NCI-H1092 (cell line): ENCODE data around the gene PLCXD3.

Source experiments
- DNase-seq: peaks from one replicate; lab custom pipeline; 2025; lab: John Stamatoyannopoulos, UW

PLCXD3 gene

DNA sequence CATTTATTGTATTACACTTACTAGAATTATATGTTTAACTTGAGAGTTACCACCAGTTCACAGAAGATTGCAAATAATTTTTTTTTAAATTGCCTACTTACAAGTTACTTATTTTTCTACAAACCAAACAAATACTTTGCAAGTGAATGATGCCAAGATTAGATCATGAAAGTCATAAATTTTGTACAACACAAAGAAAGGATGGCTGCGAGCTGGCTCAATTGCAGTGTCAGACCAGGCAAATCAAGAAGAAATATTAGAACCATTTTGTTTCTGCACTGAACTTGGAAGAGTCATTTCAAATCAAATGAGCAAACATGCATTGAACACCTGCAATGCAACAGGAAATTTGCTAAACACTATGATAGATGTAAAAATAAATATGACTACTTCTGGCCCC is 97.3 kb downstream of the PLCXD3 start:
- no peak for DNase-seq

DNA sequence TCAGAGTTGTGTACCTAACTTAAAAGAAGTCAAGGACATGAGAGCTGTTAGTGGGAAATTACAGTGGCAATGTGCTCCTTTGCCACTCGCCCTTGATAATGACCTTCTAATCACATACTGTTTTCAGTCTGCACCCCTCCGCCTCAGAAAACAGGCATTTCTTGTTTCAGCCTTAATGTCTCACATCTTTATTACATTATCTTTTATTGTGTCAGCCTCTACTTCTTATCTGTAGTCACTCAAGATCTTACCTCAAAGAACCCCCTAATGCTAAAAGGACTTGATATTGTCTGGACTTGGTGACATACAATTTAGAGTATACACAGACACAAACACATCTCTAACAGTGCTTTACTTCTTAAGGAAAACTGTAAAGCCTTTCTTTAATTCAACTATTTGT is 97.9 kb downstream of the PLCXD3 start:
- DNase-seq, result no peak

DNA sequence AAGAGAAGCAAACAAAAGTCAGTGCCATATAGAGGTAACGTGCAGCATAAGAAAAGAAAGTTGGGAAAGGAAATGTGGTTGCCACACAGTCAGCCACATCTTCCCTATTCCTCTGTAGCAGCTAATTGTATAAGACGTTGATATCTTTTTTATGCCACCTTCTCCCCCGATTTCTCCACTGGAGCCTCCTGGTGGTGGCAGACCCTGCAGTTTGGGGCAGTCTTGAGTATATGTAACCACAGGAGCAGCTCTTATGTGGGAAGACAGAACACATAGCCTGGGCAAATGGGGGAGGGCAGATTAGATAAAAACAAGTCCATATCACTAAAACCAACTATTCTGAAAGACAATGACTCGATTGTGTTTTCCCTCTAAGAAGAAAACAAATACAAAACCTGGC is 99.7 kb downstream of the PLCXD3 start:
- no peak for DNase-seq

DNA sequence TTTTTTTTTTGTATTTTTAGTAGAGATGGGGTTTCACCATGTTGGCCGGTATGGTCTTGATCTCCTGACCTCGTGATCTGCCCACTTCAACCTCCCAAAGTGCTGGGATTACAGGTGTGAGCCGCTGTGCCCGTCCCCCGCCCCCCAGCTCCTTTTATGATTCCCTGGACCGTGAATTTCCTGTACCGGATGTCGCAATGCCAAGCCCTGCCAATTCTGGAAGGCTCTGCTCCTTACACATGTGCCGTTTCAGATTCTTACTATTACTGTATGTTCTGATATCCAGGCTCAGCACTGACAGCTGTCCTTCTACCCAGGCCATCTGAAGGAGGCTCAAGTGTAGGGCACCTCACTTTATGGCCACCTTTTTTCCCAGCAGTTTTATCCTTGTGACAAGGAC is 100.1 kb downstream of the PLCXD3 start:
- DNase-seq, result no peak

DNA sequence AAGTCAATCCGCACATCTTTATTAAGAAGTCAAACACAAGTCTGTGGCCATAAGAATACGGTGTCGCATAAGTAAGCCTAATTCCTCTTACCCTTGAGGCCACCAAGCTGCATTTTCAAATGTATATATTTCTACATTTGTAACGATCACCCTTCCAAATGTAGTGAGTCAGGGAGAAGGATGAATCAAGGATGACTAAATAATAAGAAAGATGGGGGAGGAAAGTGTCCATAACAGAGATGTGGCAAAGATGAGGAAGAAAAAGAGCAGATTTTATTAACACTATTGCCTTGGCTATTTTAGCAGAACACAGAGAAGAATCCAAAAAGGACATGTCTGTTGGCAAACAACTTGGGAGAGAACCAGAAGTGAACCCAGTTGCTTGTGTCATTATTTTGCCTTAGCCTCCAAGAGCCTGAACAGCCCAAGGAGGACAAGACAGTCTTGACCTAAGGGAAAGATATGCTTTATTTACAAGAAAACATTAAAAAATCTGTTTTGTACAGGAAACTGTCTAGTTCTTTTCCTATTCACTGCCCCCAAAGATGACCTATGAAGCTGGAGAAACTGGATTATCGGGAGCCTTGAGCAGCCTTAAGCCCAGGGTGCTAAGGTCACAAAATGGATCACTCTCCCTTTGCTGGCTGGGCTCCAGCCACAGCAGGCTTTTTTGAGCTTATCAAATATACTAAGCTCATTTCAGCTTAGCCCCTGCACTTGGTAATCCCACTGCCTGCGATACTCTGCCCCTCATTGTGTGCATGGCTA is 101.5 kb downstream of the PLCXD3 start:
- no peak for DNase-seq

DNA sequence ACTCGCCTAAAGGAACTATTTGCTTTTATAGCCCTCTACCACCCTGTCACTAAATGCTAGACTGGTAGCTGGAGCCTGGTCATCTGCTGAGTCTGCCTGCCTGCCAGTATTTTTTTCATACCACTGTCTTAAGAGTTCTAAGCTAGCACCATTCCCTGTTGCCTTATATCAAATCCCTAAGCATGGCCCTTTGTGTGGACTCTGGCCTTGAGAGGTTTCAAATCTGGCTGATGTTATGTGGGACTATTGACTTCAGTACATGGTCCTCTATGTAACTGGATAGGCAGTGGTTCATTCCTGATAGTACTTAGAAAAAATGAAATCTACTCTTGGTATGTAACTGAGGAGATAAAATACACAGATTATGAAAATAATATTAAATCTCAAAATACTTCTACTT is 103.5 kb downstream of the PLCXD3 start:
- DNase-seq, result no peak

DNA sequence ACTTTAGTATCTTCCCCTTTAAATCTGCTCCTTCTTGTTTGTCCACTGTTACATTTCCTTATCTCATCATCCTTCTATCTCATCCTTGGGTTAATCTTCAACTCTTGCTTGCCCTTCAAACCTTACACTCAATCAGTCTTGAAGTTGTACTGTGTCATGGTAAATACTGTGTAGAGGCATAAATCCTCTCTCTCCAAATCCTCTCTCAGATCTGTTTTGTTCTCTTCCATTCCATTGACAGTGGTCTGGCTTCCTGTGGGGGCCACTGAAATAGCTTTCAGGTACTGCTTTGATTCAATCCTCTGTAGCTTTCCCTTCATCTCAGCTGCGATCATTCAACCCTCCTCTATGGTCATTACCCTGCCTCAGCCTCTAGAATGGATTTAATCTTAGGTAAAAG is 104.0 kb downstream of the PLCXD3 start:
- DNase-seq, result no peak

DNA sequence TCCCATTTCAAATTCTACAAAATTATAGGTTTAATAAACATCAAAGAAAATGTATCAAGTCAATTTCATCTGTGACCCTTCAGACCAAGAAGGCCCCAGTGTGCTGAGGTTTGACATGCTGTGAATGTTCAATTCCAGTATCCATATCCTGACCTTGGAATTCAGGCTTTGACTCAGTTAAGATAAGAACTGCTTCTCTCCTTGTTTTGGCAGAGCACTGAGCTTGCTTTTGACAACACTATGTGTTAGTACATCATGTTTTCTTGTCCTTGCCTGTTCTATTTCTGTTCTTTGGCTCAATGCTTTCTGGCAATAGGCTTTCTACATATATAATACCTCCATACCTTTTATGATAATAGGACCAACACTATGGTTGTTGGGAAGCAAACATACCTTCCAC is 105.6 kb downstream of the PLCXD3 start:
- no peak for DNase-seq

DNA sequence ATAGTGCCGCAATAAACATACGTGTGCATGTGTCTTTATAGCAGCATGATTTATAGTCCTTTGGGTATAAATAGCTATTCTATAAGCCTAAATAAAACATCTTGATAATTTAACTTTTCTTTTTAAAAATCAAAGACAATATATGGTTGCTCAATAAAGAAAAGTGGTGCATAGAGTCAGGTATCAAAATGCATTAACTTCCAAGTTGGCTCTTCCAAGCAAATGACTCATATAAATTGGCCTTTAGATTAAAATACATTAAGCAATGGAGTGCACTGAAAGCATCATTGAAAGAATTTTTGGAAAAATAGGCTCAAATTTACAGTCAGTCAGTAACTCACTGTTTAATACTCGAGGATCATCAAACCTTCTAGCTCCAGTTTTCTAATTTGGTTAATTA is 106.6 kb downstream of the PLCXD3 start:
- no peak for DNase-seq

DNA sequence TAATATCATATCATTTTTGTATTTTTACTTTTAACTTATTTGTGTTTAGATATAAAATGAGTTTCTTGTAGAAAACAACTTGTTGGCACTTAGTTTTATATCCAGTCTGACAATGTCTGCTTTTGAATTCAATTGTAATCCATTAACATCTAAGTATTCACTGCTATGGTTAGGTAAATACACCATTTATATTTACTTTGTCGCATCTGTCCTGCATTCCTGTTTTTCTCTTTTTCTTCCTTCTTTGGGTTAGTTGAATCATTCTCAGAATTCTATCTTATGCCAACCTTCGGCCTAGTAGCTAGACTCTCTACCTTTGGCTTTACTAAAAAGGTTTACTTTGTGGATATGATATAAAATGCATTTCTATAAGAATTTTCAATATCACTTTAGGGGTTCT is 107.6 kb downstream of the PLCXD3 start:
- DNase-seq, result no peak

DNA sequence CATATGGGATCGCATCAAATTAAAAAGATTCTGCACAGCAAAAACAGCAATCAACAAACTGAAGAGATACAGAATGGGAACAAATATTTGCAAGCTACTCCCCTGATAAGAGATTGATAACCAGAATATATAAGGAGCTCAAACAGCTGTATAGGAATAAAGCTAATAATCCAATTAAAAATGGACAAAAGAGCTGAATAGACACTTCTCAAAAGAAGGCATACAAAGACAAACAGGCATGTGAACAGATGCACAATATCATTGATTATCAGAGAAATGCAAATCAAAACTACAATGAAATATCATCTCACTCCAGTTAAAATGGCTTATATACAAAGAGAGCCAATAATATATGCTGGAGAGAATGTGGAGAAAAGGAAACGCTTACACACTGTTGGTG is 110.6 kb downstream of the PLCXD3 start:
- no peak for DNase-seq

DNA sequence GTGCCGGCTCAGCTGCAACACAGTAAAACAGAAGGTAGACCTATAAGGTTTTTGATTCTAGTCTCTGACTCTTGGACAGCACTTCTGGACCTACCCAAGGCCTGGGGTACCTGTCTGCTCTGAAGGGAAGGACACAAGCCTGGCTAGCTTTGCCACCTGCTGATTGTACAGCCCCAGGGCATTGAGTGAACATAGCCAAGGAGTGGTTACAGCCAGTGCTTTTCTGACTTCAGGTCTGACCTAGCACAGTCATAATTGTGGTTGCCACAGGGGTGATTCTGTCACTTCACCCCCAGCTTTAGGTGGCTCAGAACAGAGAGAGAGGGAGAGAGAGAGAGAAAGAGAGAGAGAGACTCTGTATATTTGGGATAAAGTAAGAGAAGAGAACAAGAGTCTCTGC is 118.4 kb downstream of the PLCXD3 start:
- DNase-seq, result no peak

DNA sequence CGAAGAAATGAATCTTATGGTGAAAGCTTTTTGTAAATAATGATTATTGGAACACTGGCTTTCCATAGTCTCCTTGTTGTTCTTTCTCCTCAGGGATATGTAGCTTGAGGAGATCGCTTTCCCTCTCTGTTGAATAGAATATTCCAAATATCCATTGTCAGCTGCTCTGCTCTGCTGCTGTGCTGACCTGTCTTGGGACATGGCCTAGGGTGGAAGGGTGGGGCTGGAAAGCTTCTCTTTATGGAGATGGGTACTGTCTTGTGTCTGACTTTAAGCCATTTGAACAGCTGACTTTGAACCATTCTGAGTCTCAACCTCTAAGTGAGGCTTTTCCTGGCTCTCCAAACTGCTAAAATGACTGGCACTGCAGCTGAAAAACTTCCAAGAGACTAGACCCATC is 135.8 kb downstream of the PLCXD3 start:
- DNase-seq, result no peak

DNA sequence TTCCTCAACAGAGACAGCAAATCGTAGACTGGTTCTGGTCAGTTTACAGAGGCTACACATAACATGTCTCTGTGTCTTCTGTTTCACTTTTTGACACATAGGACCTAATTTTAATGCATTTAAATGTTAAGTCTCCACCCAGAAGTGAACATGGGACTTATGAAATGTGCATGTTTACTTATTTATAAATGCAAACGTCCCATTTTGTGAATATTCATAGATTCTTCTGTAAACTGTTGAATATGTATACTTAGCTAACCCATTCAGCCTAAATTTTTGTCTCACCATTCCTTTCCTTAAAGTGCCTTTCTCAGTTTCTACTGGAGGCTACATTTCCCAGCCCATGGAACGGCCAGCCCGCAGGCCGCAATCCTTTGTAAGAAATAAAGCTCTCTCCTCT is 137.2 kb downstream of the PLCXD3 start:
- no peak for DNase-seq

DNA sequence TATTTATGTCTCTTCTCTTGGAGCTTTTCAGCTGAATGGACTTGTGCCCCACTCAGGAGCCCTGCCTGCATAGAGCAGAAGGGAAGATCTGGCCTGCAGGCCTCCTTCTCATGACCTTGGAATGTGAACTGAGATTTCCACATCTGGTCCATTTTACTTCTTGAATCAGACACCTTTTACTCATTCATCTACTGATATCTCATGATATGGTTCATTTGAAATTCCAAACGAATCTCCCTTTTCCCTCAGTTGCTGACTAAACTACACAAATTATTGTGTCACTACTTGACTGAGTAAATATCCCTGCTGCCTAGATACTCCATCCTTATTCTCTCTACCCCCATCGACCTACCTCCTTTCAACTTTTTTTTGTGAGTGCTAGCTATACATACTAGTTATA is 138.7 kb downstream of the PLCXD3 start:
- no peak for DNase-seq

DNA sequence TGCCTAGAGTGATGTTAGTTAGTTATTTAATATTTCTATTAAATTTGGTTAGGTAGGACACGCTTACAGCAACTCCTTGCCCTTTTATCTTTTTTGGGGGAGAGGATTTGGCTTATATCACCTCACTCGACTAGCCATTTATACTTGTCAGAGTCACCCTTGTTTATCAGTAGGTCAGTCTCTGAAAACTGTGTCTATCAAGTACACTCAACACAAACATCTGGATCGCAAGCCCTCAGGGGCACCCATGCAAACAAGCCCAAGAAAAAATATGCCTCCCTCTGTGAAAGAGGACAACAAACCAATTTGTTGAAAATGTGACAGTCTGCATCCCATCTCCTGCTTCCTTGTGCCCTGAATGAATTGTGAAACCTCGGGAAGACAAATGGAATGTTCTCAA is 139.9 kb downstream of the PLCXD3 start:
- DNase-seq, result no peak

DNA sequence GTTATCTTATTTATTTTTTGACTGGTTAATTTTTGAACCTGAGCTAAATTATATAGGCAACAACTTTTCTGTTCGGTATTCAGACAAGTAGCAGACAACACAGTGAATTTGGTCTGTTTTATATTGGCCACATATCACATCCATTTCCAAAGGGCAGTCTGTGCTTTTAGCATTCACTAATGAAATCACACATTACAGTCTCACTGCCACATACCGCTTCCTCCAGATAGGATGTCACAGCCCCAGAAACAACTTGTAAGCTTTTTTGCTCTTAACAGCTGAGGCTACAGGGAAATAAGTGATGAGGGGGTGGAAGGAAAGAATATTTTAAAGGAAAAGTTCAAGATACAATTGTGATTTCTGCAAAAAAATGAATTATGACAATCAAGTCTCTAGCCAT is 140.6 kb downstream of the PLCXD3 start:
- no peak for DNase-seq

DNA sequence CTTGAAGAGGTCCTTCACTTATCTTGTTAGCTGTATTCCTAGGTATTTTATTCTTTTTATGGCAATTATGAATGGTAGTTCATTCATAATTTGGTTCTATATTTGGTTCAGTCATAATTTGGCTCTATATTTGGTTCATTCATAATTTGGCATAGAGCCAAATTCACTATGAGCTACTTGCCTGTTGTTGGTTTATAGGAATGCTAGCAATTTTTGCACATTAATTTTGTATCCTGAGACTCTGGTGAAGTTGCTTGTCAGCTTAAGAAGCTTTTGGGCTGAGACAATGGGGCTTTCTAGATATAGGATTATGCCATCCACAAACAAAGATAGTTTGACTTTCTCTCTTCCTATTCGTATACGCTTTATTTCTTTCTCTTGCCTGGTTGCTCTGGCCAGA is 142.2 kb downstream of the PLCXD3 start:
- DNase-seq, result no peak

DNA sequence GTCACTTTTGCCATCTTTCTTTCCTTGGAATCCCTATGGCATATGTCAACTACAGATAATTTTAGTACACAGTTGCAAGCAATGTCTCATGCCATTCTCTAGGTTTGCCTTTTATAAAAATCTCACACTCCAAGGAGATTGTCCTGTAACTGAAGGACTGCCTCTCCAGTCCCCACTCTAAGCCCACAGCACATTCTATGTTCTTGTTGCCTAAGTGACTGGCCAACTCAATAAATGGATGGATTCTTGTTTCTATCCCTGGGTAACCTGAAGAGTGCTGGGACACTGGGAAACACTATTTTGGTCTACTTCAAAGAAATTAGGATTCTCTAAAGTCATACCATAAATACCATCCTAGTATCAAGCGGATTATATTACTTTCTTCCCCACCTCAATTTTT is 145.0 kb downstream of the PLCXD3 start:
- DNase-seq, result no peak

DNA sequence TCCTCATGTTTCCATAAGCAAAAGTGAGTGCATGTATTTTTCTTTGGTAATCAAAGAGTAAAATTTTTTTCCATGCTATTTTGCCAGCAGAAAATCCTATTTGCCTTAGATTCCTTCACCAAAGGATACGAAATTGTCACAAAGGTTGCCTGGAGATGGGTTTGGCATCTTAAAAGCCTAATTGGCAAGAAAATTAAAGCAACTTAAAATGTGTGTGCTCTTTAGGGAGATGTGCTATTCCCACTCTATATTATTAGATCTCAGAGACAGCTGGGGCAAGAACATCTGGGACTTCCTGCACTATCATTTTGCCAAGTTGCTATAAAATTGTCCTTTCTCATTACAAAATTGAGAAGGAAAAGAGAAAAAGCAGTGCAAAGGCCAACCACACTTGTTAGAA is 146.1 kb downstream of the PLCXD3 start:
- no peak for DNase-seq

DNA sequence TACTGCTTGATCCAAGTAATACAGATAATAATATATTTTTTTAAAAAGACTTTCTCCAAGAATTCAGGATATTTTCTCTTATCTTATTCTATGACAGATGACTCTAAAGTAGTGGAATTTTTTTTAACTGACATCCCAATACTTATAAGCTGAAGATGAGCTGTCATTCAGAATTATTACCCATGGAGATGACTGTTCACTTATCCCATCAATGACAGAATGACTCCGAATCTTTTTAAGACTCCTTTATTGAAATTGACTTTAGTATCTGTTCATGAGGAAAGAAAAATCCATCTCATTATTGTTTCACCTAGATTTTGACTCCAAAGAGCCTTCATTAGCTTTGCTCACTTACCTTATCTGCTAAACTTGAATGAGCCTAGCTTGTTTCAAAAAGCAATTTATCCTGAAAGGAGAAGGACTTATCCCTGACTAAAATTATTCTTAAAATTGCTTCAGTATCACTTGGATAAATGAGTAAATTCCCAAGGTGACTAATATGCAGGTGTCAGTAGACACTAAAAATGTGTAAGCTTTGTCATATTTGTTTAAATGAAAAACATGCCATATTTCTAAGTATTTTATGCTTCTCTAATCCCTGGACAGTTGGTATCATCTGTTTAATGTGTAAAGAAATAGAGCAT is 146.9 kb downstream of the PLCXD3 start:
- DNase-seq, result no peak

DNA sequence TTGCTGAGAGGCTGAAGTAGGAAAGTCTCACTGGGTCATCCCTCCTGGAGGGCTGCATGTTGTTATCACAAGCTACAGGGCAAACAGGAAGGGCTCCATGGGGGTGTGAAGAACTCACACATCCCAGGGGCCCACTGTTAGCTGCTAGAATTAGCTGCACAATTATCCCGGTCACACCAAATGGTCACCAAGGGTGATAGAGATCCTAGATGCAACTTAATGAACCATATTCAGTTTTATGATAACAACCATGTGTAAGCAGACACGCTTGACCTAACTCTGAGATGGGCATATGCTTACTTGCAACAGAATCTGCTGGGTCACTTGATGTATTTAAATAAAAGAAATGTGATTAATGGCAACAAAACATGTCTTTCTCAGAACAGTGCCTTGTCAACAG is 153.6 kb downstream of the PLCXD3 start:
- no peak for DNase-seq

DNA sequence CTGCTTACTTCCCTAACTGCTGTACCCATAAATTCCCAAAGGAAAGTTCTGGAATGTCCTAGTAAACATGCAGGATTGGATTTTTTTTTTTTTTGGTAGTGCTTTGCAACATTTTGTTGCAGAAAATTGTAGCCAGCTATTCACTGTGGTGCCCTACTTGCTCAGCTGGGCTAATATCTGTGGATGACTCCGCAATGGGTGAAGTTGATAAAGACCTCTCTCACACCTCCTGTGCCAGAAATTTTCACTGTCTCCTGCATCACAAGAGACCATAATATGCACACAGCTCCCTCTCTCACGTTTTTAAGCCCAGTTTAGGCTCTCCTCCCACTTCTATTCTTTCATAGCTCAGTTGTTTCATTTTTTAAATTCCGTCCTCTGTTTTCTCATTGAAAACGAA is 160.6 kb downstream of the PLCXD3 start:
- DNase-seq, result no peak

DNA sequence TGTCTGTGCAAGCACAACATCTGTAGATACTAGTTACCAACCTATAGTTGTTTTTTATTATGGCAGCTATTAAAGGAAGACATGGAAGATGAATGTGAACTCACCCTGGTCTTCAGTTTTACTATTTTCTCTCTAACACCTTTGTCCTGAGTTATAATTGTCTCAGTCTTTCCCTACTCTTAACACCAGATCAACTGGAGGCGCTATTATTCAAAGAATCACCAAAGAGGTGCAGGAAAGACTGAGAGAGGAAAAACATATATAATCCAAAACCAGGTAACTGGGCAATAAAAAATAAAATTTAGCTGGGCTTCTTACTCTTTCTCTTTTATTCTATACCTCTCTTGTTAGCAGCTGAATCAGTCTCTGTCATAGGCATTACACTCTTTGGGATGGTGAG is 162.8 kb downstream of the PLCXD3 start:
- DNase-seq, result no peak
